ENCODE results near the gene SLC25A28. TPM values are rescaled to one million over a fixed set of nuclear protein-coding genes. Genes with fewer than 3 reads are reported as not detected.
"Not testable (repeated sequence)": the region's sequence is repeated elsewhere in the genome, so short reads cannot be mapped to it uniquely, and the experiment has no call there.

The SLC25A28 gene
- total and polyA plus RNA-seq, 4 donors = 22.9 to 65.2 (median 46.2) TPM

- H3K36me3 ChIP-seq (ENCODE audit: control insufficient read depth, insufficient read depth, low read length) = no peaks in the 10 kb centered on the region
- no peaks in the 10 kb centered on the region for H3K9me3 ChIP-seq (ENCODE audit: control insufficient read depth, insufficient read depth, low read length)
- no peaks in the 10 kb centered on the region for H3K4me1 ChIP-seq (ENCODE audit: control insufficient read depth, insufficient read depth, low read length)
- DNase-seq (ENCODE audit: low read depth in 4 of 6, low spot score in 6 of 6) = no peak
- 93% methylated on average over 3 of the region's 3 CpGs for WGBS (ENCODE audit: insufficient coverage)
- H3K4me3 ChIP-seq (ENCODE audit: low read depth, low read length) = no peak overlapping the region
- no peak overlapping the region for H3K27ac ChIP-seq (ENCODE audit: low read depth, low read length)
- no peaks in the 10 kb centered on the region for H3K27me3 ChIP-seq (ENCODE audit: control insufficient read depth, insufficient read depth, low read length)
Observed at GRCh38 chr10:99629625-99629978, 9.4 kb upstream of the SLC25A28 start.

DNA sequence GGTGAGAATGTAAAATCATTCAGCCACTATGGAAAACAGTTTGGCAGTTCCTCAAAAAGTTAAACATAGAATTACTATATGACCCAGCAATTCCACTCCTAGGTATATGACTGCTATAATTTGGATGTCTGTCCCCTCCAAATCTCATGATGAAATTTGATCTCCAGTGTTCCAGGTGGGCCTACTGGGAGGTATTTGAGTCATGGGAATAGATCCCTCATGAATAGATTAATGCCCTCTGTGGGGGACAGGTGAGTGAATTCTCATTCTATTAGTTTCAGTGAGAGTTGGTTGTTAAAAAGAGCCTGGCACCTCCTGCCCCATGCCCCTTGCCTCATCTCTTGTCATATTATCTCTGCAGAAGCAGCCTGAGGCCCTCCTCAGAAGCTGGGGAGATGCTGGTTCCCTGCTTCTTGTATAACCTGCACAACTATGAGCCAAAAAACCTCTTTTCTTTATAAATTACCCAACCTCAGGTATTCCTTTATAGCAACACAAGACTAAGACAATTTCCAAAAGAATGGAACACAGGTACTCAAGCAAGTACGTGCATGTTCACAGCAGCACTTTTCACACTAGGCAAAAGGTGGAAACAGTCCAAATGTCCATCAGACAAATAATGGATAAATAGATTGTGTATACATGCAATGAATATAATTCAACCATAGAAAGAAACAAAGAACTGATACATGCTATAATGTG is 8.8 kb upstream of the SLC25A28 start:
- H3K4me3 ChIP-seq (ENCODE audit: low read depth, low read length) = no peak overlapping the region
- no peak overlapping the region for H3K27ac ChIP-seq (ENCODE audit: low read depth, low read length)
- no peaks in the 10 kb centered on the region for H3K36me3 ChIP-seq (ENCODE audit: control insufficient read depth, insufficient read depth, low read length)
- no peaks in the 10 kb centered on the region for H3K4me1 ChIP-seq (ENCODE audit: control insufficient read depth, insufficient read depth, low read length)
- H3K27me3 ChIP-seq (ENCODE audit: control insufficient read depth, insufficient read depth, low read length) = no peaks in the 10 kb centered on the region
- no peak for DNase-seq (ENCODE audit: low read depth in 4 of 6, low spot score in 6 of 6)
- no CpG with 5 or more reads among the region's 1 CpG for WGBS (ENCODE audit: insufficient coverage)
- no peaks in the 10 kb centered on the region for H3K9me3 ChIP-seq (ENCODE audit: control insufficient read depth, insufficient read depth, low read length)

- not testable (repeated sequence) for DNase-seq (ENCODE audit: low read depth in 4 of 6, low spot score in 6 of 6); H3K27me3 ChIP-seq (ENCODE audit: control insufficient read depth, insufficient read depth, low read length); H3K9me3 ChIP-seq (ENCODE audit: control insufficient read depth, insufficient read depth, low read length); H3K4me3 ChIP-seq (ENCODE audit: low read depth, low read length); H3K27ac ChIP-seq (ENCODE audit: low read depth, low read length); H3K36me3 ChIP-seq (ENCODE audit: control insufficient read depth, insufficient read depth, low read length)
- peaks cover 13% of the 10 kb centered on the region for H3K4me1 ChIP-seq (ENCODE audit: control insufficient read depth, insufficient read depth, low read length)
- WGBS (ENCODE audit: insufficient coverage) = 92% methylated on average over 2 of the region's 3 CpGs
Observed at GRCh38 chr10:99625124-99625523, 4.9 kb upstream of the SLC25A28 start.

DNA sequence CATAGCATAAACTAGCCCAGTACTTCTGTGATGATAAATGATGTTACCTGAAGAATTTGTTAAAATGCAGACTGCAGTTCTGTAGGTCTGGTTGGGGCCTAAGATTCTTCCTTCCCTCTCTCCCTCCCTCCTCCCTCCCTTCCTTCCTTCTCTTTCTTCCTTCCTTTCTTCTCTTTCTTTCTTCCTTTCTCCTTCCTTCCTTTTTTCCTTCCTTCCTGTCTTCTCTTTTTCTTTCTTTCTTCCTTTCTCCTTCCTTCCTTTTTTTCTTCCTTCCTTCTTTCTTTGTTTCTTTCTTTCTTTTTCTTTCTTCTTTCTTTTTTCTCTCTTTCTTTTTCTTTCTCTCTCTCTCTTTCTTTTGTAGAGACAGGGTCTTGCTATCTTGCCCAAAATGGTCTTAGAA is 3.7 kb upstream of the SLC25A28 start:
- Histone ChIP-seq H3K36me3 (ENCODE audit: control insufficient read depth, insufficient read depth, low read length) (no peaks in the 10 kb centered on the region), H3K9me3 (ENCODE audit: control insufficient read depth, insufficient read depth, low read length) (no peaks in the 10 kb centered on the region), H3K27me3 (ENCODE audit: control insufficient read depth, insufficient read depth, low read length) (no peaks in the 10 kb centered on the region), H3K27ac (ENCODE audit: low read depth, low read length) (no peak overlapping the region), H3K4me1 (ENCODE audit: control insufficient read depth, insufficient read depth, low read length) (peaks cover 13% of the 10 kb centered on the region), H3K4me3 (ENCODE audit: low read depth, low read length) (no peak overlapping the region)
- DNase-seq (ENCODE audit: low read depth in 4 of 6, low spot score in 6 of 6) = no peak

DNA sequence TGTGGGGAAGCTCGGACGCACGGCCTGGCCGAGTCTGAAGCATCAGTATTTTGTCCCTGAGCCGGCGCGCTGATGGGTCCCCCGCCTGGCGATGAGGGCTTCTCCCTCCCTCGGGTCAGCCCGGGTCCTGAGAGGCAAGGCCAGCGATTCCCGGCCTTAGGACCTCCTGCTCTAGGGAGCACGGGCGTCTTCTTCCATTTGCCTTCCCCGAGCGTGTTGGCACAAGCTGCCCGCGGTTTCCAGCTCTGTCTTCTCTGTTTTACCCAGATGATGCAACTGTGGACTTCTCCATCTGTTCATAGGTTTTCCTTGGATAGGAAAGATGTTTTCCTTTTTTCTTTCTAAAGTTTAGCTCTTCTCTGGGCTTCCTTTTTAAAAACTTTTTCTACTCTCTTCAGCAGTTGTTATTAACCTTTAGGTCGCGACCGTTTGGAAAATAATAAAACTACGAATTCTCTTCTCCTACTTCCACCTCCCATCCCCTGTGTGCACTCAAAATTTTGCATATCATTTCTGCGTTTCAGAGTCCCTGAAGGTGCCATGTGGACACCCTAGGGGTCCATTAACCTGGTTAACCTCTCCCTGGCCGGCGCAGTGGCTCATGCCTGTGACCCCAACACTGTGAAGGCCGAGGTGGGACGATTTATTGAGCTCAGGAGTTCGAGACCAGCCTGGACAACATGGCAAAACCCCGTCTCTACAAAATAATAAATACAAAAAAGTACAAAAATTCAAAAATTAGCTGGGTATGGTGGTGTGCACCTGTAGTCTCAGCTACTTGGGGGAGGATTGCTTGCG is 1.4 kb upstream of the SLC25A28 start:
- peak in 2 of 6 donors; percentile 28 to 35 for DNase-seq (ENCODE audit: low read depth in 4 of 6, low spot score in 6 of 6)
- WGBS (ENCODE audit: insufficient coverage) = 7% methylated on average over 25 of the region's 31 CpGs
- no peaks in the 10 kb centered on the region for H3K27me3 ChIP-seq (ENCODE audit: control insufficient read depth, insufficient read depth, low read length)
- peak overlapping the region; percentile 99 for H3K27ac ChIP-seq (ENCODE audit: low read depth, low read length)
- H3K4me1 ChIP-seq (ENCODE audit: control insufficient read depth, insufficient read depth, low read length) = peaks cover 13% of the 10 kb centered on the region
- no peaks in the 10 kb centered on the region for H3K36me3 ChIP-seq (ENCODE audit: control insufficient read depth, insufficient read depth, low read length)
- H3K4me3 ChIP-seq (ENCODE audit: low read depth, low read length) = peak overlapping the region; percentile 76
- no peaks in the 10 kb centered on the region for H3K9me3 ChIP-seq (ENCODE audit: control insufficient read depth, insufficient read depth, low read length)

DNA sequence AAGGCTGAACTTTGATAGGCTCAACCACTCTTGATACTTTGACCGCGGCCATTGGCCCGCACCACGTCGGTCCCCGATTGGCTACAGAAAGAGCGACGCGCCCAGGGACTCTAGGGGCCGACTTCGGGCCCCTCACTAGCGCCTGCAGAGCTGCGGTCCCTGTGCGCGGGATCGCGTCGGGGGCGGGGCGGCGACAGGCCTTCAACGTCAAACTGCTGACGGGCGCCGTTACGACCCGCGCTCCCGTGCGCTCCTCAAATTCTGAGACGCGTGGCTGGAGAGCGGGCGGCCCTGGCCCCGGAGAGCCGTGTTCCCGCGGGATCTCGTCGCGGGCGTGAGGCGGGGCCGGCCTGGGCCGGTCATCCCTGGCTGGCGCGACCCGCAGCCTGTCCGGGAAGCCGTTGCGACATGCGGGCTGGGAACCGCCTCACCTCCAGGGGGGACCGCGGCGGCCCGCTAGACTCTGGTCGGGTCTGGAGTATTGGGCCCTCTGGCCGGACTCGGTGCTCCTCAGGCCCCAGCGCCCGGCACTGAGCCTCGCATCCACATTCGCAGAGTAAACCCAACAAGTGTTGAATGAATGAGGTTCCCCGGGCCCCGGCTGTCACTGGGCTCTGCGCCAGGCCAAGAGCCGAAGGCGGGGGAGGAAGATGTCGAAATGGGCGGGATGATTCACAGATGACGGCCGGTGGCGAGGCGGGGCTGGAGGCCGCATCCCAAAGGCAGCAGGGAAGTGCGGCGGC is 643 bp upstream of the SLC25A28 start:
- Histone ChIP-seq H3K27me3 (ENCODE audit: control insufficient read depth, insufficient read depth, low read length) (no peaks in the 10 kb centered on the region), H3K36me3 (ENCODE audit: control insufficient read depth, insufficient read depth, low read length) (no peaks in the 10 kb centered on the region), H3K4me1 (ENCODE audit: control insufficient read depth, insufficient read depth, low read length) (peaks cover 13% of the 10 kb centered on the region), H3K9me3 (ENCODE audit: control insufficient read depth, insufficient read depth, low read length) (no peaks in the 10 kb centered on the region), H3K4me3 (ENCODE audit: low read depth, low read length) (peak overlapping the region; percentile 76), H3K27ac (ENCODE audit: low read depth, low read length) (peak overlapping the region; percentile 99)
- peak; percentile 71 to 100 (median 89) for DNase-seq (ENCODE audit: low read depth in 4 of 6, low spot score in 6 of 6)
- under 1% methylated on average over 78 of the region's 78 CpGs for WGBS (ENCODE audit: insufficient coverage)

DNA sequence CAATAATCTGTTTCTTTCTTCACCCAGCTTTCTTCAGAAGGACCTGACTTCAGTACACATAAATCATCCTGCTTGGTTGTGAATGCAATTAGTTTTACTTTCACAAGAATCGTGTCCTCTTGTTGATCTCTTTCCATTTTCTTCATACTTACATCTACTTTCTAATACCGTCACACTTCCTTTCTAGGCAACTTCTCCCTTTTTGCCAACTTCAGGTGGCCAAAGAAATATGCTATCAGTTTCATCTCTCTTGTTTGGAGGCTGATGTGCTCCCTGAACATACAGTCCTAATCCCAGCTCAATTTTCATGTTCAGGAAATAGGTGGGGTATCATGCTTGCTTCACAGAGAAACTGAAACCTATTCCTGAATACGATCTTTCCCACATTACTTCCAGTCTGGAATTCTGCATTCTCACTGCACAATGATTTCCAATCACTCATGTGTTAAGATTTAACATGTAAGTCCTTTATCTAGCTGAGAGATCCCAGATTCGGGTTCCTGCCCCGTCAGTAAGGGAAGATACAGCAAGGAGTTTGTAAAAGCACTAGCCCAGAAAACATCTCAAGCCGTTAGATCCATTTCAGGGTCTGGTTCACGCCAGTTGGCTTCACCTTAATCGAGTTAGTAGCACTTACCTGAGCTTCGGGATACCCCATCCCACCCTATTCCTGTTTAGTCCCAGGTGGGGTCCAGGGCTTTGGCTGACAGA is 994 bp downstream of the SLC25A28 start:
- DNase-seq (ENCODE audit: low read depth in 4 of 6, low spot score in 6 of 6) = peak in 1 of 6 donors; percentile 15
- WGBS (ENCODE audit: insufficient coverage) = 2% methylated on average over 8 of the region's 9 CpGs
- peaks cover 4% of the 10 kb centered on the region for H3K36me3 ChIP-seq (ENCODE audit: control insufficient read depth, insufficient read depth, low read length)
- no peaks in the 10 kb centered on the region for H3K27me3 ChIP-seq (ENCODE audit: control insufficient read depth, insufficient read depth, low read length)
- H3K9me3 ChIP-seq (ENCODE audit: control insufficient read depth, insufficient read depth, low read length) = no peaks in the 10 kb centered on the region
- H3K4me1 ChIP-seq (ENCODE audit: control insufficient read depth, insufficient read depth, low read length) = peaks cover 13% of the 10 kb centered on the region
- H3K27ac ChIP-seq (ENCODE audit: low read depth, low read length) = no peak overlapping the region
- peak overlapping the region; percentile 76 for H3K4me3 ChIP-seq (ENCODE audit: low read depth, low read length)

- H3K4me3 ChIP-seq (ENCODE audit: low read depth, low read length) = no peak overlapping the region
- H3K4me1 ChIP-seq (ENCODE audit: control insufficient read depth, insufficient read depth, low read length) = peaks cover 13% of the 10 kb centered on the region
- no peaks in the 10 kb centered on the region for H3K9me3 ChIP-seq (ENCODE audit: control insufficient read depth, insufficient read depth, low read length)
- no peaks in the 10 kb centered on the region for H3K27me3 ChIP-seq (ENCODE audit: control insufficient read depth, insufficient read depth, low read length)
- no peak overlapping the region for H3K27ac ChIP-seq (ENCODE audit: low read depth, low read length)
- no peak for DNase-seq (ENCODE audit: low read depth in 4 of 6, low spot score in 6 of 6)
- peaks cover 12% of the 10 kb centered on the region for H3K36me3 ChIP-seq (ENCODE audit: control insufficient read depth, insufficient read depth, low read length)
- 25% methylated on average over 1 of the region's 2 CpGs for WGBS (ENCODE audit: insufficient coverage)
Observed at GRCh38 chr10:99617696-99618095, 2.5 kb downstream of the SLC25A28 start.

DNA sequence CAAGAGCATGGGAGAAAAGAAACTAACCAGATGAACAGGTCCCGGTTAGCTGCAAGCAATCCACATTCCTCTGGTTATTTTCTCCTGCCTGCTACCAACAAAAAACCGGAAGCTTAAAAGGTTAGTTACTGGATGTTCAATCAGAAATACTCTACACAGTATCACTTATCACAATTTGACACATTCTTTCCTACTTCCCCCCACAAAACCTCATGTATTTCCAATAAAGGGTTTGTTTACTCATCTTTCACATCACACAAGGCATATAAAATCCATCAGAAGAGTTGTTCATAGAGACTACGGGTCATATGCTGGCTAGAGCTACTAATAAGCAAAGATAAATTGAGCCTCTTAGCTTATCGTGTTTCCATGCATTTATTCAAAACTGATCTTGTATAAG is 4.8 kb downstream of the SLC25A28 start:
- Histone ChIP-seq H3K27ac (ENCODE audit: low read depth, low read length) (no peak overlapping the region), H3K27me3 (ENCODE audit: control insufficient read depth, insufficient read depth, low read length) (no peaks in the 10 kb centered on the region), H3K36me3 (ENCODE audit: control insufficient read depth, insufficient read depth, low read length) (peaks cover 21% of the 10 kb centered on the region), H3K4me3 (ENCODE audit: low read depth, low read length) (no peak overlapping the region), H3K9me3 (ENCODE audit: control insufficient read depth, insufficient read depth, low read length) (no peaks in the 10 kb centered on the region), H3K4me1 (ENCODE audit: control insufficient read depth, insufficient read depth, low read length) (no peaks in the 10 kb centered on the region)
- no peak for DNase-seq (ENCODE audit: low read depth in 4 of 6, low spot score in 6 of 6)
- 100% methylated on average over 2 of the region's 4 CpGs for WGBS (ENCODE audit: insufficient coverage)
